PFSK-1 (cell line): ENCODE data around the gene NDUFB5.

Experiments used
- FOXP2 ChIP-seq: optimal IDR thresholded peaks from 2 replicates; pipeline ENCODE3; 2011; ENCODE audit warnings: borderline replicate concordance, control low read depth, inconsistent platforms; ENCODE audit not compliant: insufficient read depth; ENCODE audit errors: extremely low read length, extremely low read depth
- POLR2AphosphoS5 ChIP-seq: IDR thresholded peaks from 2 replicates; pipeline ENCODE4 v1.6.1; 2012; ENCODE audit warnings: low read depth, mild to moderate bottlenecking, control low read depth, low read length, moderate library complexity
- SIN3A ChIP-seq: IDR thresholded peaks from 2 replicates; pipeline ENCODE4 v1.6.1; 2012; ENCODE audit warnings: mild to moderate bottlenecking, low read length, moderate library complexity, borderline replicate concordance; ENCODE audit not compliant: insufficient read depth
- TAF1 ChIP-seq: IDR thresholded peaks from 2 replicates; pipeline ENCODE4 v1.6.1; 2012; ENCODE audit warnings: low read length, control low read depth, borderline replicate concordance; ENCODE audit not compliant: insufficient read depth
- TF ChIP-seq, protein P1 (sequence below), 2 experiments: IDR thresholded peaks; 2 replicates each; pipeline versions ENCODE4 v1.6.1 to v1.8.0; 2011 to 2012; ENCODE audit warnings: low read depth in 2 of 2, low read length in 2 of 2, control low read depth in 1 of 2, inconsistent platforms in 1 of 2, mild to moderate bottlenecking in 1 of 2, moderate library complexity in 1 of 2; ENCODE audit not compliant: insufficient read depth in 1 of 2

Gene NDUFB5

DNA sequence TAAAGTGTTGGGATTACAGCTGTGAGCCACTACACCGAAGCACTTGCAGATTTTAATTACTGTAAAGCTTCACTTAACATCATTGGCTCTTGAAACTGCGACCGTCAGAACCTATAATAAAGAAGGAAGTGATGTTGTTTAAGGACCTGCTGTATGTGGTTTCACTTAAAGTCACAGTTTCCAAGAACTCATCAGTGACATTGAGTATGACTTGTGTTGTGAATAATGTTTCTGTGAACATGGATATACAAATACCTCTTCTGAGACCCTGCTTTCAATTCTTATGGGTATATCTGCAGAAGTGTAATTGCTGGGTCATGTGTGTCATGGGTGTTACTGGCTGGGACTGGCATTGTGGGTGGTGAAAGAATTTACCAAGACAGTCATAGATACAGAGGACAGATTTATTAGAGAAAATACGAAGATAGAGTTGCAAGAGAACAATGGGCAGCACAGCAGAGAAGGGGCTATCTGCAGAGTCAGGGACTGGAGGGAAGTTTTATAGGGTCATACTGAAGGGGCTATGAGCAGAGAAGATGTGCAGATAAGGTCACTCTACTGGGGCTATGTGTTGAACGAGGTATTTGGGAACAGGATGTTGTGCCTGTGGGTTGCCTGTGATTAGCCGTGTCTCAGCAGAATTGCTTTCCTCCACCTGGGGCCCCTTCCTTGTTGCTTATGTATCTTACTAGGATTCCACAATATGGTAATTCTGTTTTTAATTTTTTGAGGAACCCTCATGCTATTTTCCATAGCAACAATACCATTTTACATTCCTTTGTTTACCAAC lies 4.5 kb downstream of the NDUFB5 start:
- TF ChIP-seq SIN3A (no peak), FOXP2 (no peak), POLR2AphosphoS5 (no peak), TAF1 (no peak)
- TF ChIP-seq, protein P1, sequence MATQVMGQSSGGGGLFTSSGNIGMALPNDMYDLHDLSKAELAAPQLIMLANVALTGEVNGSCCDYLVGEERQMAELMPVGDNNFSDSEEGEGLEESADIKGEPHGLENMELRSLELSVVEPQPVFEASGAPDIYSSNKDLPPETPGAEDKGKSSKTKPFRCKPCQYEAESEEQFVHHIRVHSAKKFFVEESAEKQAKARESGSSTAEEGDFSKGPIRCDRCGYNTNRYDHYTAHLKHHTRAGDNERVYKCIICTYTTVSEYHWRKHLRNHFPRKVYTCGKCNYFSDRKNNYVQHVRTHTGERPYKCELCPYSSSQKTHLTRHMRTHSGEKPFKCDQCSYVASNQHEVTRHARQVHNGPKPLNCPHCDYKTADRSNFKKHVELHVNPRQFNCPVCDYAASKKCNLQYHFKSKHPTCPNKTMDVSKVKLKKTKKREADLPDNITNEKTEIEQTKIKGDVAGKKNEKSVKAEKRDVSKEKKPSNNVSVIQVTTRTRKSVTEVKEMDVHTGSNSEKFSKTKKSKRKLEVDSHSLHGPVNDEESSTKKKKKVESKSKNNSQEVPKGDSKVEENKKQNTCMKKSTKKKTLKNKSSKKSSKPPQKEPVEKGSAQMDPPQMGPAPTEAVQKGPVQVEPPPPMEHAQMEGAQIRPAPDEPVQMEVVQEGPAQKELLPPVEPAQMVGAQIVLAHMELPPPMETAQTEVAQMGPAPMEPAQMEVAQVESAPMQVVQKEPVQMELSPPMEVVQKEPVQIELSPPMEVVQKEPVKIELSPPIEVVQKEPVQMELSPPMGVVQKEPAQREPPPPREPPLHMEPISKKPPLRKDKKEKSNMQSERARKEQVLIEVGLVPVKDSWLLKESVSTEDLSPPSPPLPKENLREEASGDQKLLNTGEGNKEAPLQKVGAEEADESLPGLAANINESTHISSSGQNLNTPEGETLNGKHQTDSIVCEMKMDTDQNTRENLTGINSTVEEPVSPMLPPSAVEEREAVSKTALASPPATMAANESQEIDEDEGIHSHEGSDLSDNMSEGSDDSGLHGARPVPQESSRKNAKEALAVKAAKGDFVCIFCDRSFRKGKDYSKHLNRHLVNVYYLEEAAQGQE (IDR thresholded peaks at IDR 0.05; ENCODE audit: insufficient read depth in 1 of 2, low read depth in 2 of 2, low read length in 2 of 2): no peak

DNA sequence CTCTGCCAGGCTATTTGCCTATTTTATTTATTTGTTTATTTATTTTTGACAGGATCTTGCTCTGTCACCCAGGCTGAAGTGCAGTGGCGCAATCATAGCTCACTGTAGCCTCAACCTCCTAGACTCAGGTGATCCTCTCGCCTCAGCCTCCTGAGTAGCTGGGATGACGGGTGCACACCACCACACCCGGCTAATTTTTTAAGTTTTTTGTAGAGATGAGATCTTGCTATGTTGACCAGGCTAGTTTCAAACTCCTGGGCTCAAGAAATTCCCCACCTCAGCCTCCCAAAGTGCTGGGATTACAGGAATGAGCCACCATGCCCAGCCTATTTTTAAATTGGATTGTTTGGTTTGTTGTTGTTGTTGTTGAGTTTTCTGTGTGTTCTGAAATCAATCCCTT lies 5.5 kb downstream of the NDUFB5 start:
- no peak for TF ChIP-seq TAF1
- TF ChIP-seq, protein P1 (IDR thresholded peaks at IDR 0.05; ENCODE audit: insufficient read depth in 1 of 2, low read depth in 2 of 2, low read length in 2 of 2): no peak
- TF ChIP-seq POLR2AphosphoS5: no peak
- no peak for TF ChIP-seq SIN3A
- no peak for TF ChIP-seq FOXP2

DNA sequence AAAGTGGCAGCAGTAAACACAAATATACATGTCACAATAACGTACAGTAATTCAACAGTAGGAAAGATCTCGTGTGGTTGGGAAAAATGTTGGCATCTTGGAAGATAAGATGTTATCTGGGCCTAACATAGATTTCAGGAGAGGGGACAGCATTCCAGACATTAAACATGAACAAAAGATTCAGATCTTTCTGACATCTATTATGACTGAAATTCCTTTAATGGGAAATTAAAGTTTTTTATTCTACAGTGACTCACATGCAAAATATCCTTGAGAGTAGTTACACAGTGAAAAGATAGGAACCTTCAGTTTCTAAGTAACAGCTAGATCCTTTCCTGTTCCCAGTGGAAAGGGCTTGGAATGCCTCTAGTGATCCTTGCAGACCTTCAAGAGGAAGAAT lies 9.2 kb downstream of the NDUFB5 start:
- TF ChIP-seq SIN3A: no peak
- TF ChIP-seq, protein P1 (IDR thresholded peaks at IDR 0.05; ENCODE audit: insufficient read depth in 1 of 2, low read depth in 2 of 2, low read length in 2 of 2): no peak
- no peak for TF ChIP-seq FOXP2
- no peak for TF ChIP-seq POLR2AphosphoS5
- TF ChIP-seq TAF1: no peak

DNA sequence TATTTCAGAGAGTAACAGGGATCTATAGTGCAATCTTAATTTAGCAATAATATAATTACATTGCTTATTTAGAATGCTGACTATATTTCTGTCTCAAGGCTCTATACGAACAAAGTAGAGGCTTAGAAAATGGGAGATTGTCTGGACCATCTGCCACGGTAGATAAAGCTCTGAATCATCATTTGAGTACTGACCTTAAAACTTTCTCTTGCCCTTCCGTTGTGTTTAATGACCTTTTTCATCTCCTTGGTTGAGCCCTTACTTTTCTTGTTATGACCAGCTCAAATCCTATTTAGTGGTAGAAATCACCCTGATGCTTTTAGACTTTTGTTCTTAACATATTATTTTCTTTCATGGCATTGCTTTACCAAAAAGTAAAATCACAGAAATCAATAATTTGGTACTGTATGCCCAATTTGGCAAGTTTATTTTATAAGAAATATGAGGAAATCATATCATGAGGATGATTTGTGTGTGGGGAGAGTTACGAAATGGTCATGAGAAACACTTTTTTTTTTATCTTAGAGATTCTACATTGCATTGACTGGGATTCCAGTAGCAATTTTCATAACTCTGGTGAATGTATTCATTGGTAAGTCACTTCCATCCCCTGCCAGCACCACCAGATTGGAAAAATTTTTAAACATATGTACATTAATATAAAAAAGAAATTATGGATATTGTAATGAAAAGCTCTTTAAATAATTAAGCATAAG lies 11.0 kb downstream of the NDUFB5 start:
- TF ChIP-seq TAF1: no peak
- TF ChIP-seq, protein P1 (IDR thresholded peaks at IDR 0.05; ENCODE audit: insufficient read depth in 1 of 2, low read depth in 2 of 2, low read length in 2 of 2): no peak
- no peak for TF ChIP-seq POLR2AphosphoS5
- TF ChIP-seq SIN3A: no peak
- no peak for TF ChIP-seq FOXP2
